A204.1 (cell line): ENCODE results near the gene VTI1A.
"Not testable (repeated sequence)": the region's sequence is repeated elsewhere in the genome, so short reads cannot be mapped to it uniquely, and the experiment has no call there.

ENCODE experiments used
- FAIRE-seq: peaks from 2 replicates; lab custom pipeline; 2012; peaks lifted over from hg19 to GRCh38; lab: Jason Lieb, UNC

VTI1A gene

GRCh38 chr10:112446855-112447619 is at the start of gene VTI1A, which contains the start of gene ZDHHC6:
Gene VTI1A (plus strand): TSS chr10:112447215. CDS start chr10:112447374, 159 bp downstream.
Gene ZDHHC6 (minus strand): TSS chr10:112446914. CDS start chr10:112445436, 1,478 bp downstream.
- FAIRE-seq: no peak

GRCh38 chr10:112397592-112397991 is 49.4 kb upstream of the VTI1A start:
- no peak for FAIRE-seq

GRCh38 chr10:112402917-112403316 is 44.1 kb upstream of the VTI1A start:
- FAIRE-seq: no peak

- FAIRE-seq: no peak
These were observed 42.4 kb upstream of the VTI1A start for GRCh38 chr10:112404617-112405016.

- FAIRE-seq: not testable (repeated sequence)
These were observed 40.2 kb upstream of the VTI1A start for GRCh38 chr10:112406806-112407205.

- no peak for FAIRE-seq
These were observed 39.3 kb upstream of the VTI1A start for GRCh38 chr10:112407696-112408095.

- FAIRE-seq: no peak
These were observed 37.7 kb upstream of the VTI1A start for GRCh38 chr10:112409299-112409698.

GRCh38 chr10:112409755-112410154 is 37.3 kb upstream of the VTI1A start:
- FAIRE-seq: no peak

GRCh38 chr10:112412696-112413095 is 34.3 kb upstream of the VTI1A start:
- no peak for FAIRE-seq

- FAIRE-seq: no peak
These were observed 25.3 kb upstream of the VTI1A start for GRCh38 chr10:112421731-112422130.

- no peak for FAIRE-seq
These were observed 22.4 kb upstream of the VTI1A start for GRCh38 chr10:112424651-112425050.

- FAIRE-seq: no peak
These were observed 20.9 kb upstream of the VTI1A start for GRCh38 chr10:112426111-112426510.

GRCh38 chr10:112429147-112429546 is 17.9 kb upstream of the VTI1A start:
- no peak for FAIRE-seq

GRCh38 chr10:112429654-112430230 is 17.3 kb upstream of the VTI1A start:
- no peak for FAIRE-seq

GRCh38 chr10:112433136-112433535 is 13.9 kb upstream of the VTI1A start:
- no peak for FAIRE-seq

GRCh38 chr10:112434988-112435619 is 11.9 kb upstream of the VTI1A start:
- FAIRE-seq: peak; percentile 98

- FAIRE-seq: no peak
These were observed 8.7 kb upstream of the VTI1A start for GRCh38 chr10:112438356-112438755.

- FAIRE-seq: no peak
These were observed 5.5 kb upstream of the VTI1A start for GRCh38 chr10:112441520-112441919.

- FAIRE-seq: no peak
These were observed 5.0 kb upstream of the VTI1A start for GRCh38 chr10:112442063-112442462.

GRCh38 chr10:112446055-112446854 is 760 bp upstream of the VTI1A start:
- FAIRE-seq: no peak

GRCh38 chr10:112447620-112447928 is 559 bp downstream of the VTI1A start:
- no peak for FAIRE-seq

GRCh38 chr10:112448888-112449287 is 1.9 kb downstream of the VTI1A start:
- no peak for FAIRE-seq
